ENCODE results near the gene CSH1.
"Not testable (repeated sequence)": the region's sequence is repeated elsewhere in the genome, so short reads cannot be mapped to it uniquely, and the experiment has no call there.

Gene CSH1

DNA sequence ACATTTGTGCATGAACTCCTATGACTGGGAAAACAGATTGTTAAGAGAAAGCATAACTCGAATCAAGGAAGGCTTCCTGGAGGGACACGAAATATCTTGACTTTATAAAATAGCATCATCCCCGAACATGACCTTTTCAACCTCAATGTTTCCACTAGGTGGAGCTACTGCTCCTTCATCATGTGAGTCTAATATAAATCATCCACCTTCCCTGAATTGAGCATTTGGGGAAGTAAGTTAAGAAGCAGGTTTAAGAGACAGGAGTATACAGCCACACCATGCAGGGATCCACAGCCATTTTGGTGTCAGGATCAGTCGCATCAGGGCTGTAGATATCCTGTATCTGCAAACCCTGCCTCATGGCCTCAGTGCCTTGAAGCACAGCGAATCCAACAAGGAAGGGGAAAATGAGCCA is 7.4 kb upstream of the CSH1 start:
- not testable (repeated sequence) for H3K36me3 ChIP-seq (ENCODE audit: insufficient read depth, low read length); H3K27ac ChIP-seq (ENCODE audit: low read length); H3K4me1 ChIP-seq (ENCODE audit: insufficient read depth, low read length); H3K79me2 ChIP-seq (ENCODE audit: insufficient read depth, low read length); H3K4me2 ChIP-seq (ENCODE audit: insufficient read depth, low read length); H3K4me3 ChIP-seq (ENCODE audit: low read depth in 1 of 2, low read length in 2 of 2); H4K20me1 ChIP-seq (ENCODE audit: insufficient read depth, low read length); H3K9ac ChIP-seq (ENCODE audit: low read depth, low read length); H2AFZ ChIP-seq (ENCODE audit: low read depth, low read length); H3K27me3 ChIP-seq (ENCODE audit: insufficient read depth, low read length, poor library complexity); H3K9me3 ChIP-seq (ENCODE audit: insufficient read depth, low read length, severe bottlenecking)
- peak; percentile 80 for ATAC-seq (ENCODE audit: insufficient read depth, low read depth)
- DNase-seq = peak; percentile 38
- TF ChIP-seq, protein P1, sequence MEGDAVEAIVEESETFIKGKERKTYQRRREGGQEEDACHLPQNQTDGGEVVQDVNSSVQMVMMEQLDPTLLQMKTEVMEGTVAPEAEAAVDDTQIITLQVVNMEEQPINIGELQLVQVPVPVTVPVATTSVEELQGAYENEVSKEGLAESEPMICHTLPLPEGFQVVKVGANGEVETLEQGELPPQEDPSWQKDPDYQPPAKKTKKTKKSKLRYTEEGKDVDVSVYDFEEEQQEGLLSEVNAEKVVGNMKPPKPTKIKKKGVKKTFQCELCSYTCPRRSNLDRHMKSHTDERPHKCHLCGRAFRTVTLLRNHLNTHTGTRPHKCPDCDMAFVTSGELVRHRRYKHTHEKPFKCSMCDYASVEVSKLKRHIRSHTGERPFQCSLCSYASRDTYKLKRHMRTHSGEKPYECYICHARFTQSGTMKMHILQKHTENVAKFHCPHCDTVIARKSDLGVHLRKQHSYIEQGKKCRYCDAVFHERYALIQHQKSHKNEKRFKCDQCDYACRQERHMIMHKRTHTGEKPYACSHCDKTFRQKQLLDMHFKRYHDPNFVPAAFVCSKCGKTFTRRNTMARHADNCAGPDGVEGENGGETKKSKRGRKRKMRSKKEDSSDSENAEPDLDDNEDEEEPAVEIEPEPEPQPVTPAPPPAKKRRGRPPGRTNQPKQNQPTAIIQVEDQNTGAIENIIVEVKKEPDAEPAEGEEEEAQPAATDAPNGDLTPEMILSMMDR (IDR thresholded peaks at IDR 0.05; ENCODE audit: borderline replicate concordance, extremely low read depth, low read length, poor library complexity, severe bottlenecking) = peak; percentile 45

DNA sequence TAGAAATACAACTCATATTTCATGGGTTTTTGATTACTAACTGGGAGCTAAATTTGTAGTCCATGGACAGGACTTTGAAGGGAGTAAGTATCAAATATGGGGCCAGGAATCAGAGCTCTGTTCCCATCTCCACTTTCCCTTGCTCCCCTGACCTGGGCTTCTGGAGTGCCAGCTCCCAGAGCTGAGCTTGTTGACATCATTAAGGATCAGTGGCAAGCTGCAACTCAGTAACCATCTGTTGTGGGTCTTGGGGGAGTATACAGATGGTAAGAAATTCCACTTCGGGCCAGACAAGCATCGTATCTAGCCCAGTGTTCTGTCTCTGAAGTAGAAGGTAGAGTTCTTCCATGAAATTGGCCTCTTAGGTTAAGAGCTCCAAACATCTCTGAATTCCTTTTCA is 5.6 kb upstream of the CSH1 start:
- H4K20me1 ChIP-seq (ENCODE audit: insufficient read depth, low read length); H3K9me3 ChIP-seq (ENCODE audit: insufficient read depth, low read length, severe bottlenecking): not testable (repeated sequence)

DNA sequence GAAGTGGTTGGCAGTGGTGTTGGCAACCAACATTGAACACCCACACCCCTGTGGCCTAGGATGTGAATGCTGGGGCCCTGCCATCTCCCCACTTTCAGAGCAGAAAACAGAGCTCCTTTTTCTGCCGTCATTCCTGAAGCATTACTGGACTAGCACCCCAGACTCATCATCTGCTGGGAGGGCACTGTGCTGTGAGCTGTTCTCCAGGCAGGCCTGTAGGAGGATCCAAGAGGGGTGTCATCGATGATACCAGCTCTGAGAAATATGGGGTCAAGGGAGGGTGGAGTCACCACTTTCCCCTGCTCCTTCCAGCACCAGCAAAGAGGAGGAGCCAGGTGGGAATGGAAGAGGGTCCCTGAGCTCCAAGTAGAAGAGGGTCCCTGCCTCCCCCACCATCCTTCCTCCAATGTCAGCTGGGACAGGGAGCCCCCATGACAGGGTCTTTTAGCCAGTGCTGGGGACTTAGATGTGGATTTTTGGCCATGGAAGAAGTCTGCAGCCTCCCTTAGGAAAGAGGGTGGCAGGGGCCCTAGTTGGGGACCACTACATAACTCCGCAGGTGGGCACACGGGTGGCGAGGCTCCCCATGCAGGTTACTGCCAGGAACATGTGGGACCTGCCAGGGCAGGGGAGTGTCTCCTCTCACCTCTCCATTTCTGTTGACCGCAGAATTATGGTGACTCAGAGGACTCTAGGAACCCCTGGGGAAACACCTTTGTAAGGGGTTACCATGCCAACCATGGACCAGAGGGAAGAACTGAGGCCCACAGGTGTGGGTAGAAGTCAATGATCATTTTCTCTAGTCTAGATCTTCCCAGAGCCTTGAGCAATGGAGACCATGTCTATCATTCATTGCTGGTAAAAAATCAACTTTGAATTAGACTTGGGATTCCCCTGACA is 2.8 kb upstream of the CSH1 start:
- DNase-seq; H3K79me2 ChIP-seq (ENCODE audit: insufficient read depth, low read length); H3K36me3 ChIP-seq (ENCODE audit: insufficient read depth, low read length): not testable (repeated sequence)

More for the DNA sequence above, 5.6 kb upstream of the CSH1 start:
- H3K79me2 ChIP-seq (ENCODE audit: insufficient read depth, low read length); H3K27me3 ChIP-seq (ENCODE audit: insufficient read depth, low read length, poor library complexity); H2AFZ ChIP-seq (ENCODE audit: low read depth, low read length); H3K36me3 ChIP-seq (ENCODE audit: insufficient read depth, low read length); DNase-seq; H3K4me2 ChIP-seq (ENCODE audit: insufficient read depth, low read length); H3K9ac ChIP-seq (ENCODE audit: low read depth, low read length); H3K27ac ChIP-seq (ENCODE audit: low read length); H3K4me1 ChIP-seq (ENCODE audit: insufficient read depth, low read length); ATAC-seq (ENCODE audit: insufficient read depth, low read depth); H3K4me3 ChIP-seq (ENCODE audit: low read depth in 1 of 2, low read length in 2 of 2): not testable (repeated sequence)

DNA sequence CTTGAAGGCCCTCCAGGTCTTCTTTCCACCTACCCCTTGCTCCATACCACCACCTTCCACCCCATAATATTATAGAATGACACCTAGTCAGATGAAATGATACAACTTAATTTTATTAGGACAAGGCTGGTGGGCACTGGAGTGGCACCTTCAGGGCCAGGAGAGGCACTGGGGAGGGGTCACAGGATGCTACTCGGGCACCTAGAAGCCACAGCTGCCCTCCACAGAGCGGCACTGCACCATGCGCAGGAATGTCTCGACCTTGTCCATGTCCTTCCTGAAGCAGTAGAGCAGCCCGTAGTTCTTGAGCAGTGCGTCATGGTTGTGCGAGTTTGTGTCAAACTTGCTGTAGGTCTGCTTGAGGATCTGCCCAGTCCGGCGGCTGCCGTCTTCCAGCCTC is 1.6 kb downstream of the CSH1 start:
- not testable (repeated sequence) for H3K27ac ChIP-seq (ENCODE audit: low read length); H3K4me2 ChIP-seq (ENCODE audit: insufficient read depth, low read length); H3K9ac ChIP-seq (ENCODE audit: low read depth, low read length); H3K79me2 ChIP-seq (ENCODE audit: insufficient read depth, low read length); H3K4me3 ChIP-seq (ENCODE audit: low read depth in 1 of 2, low read length in 2 of 2); ATAC-seq (ENCODE audit: insufficient read depth, low read depth); H2AFZ ChIP-seq (ENCODE audit: low read depth, low read length); H3K36me3 ChIP-seq (ENCODE audit: insufficient read depth, low read length); H3K27me3 ChIP-seq (ENCODE audit: insufficient read depth, low read length, poor library complexity); DNase-seq; H4K20me1 ChIP-seq (ENCODE audit: insufficient read depth, low read length); H3K9me3 ChIP-seq (ENCODE audit: insufficient read depth, low read length, severe bottlenecking); H3K4me1 ChIP-seq (ENCODE audit: insufficient read depth, low read length)

More for the DNA sequence above, 2.8 kb upstream of the CSH1 start:
- H3K9ac ChIP-seq (ENCODE audit: low read depth, low read length); H3K4me2 ChIP-seq (ENCODE audit: insufficient read depth, low read length); H3K27me3 ChIP-seq (ENCODE audit: insufficient read depth, low read length, poor library complexity); H3K9me3 ChIP-seq (ENCODE audit: insufficient read depth, low read length, severe bottlenecking); H3K27ac ChIP-seq (ENCODE audit: low read length); H3K4me1 ChIP-seq (ENCODE audit: insufficient read depth, low read length); H2AFZ ChIP-seq (ENCODE audit: low read depth, low read length); ATAC-seq (ENCODE audit: insufficient read depth, low read depth); H4K20me1 ChIP-seq (ENCODE audit: insufficient read depth, low read length); H3K4me3 ChIP-seq (ENCODE audit: low read depth in 1 of 2, low read length in 2 of 2): not testable (repeated sequence)

DNA sequence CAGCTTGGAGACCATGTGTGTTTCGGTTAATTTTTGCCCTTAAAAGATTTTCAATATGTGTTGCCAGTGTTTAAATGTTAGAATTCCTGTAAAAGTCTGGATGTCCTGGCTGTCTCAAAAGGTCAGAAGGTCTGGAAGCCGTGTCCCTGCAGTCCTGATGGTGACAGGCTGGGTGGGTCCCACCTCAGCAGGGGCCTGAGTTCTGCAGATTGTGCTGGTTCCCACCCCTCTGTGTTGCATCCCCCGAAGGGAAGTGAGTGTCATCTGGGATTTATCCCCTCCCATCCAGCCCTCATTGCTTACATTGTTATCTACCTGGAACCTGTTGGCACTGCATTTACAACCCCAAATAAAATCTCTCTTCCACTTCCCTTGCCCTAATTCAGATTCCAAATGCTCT is 2.4 kb downstream of the CSH1 start:
- not testable (repeated sequence) for H3K9ac ChIP-seq (ENCODE audit: low read depth, low read length); H3K79me2 ChIP-seq (ENCODE audit: insufficient read depth, low read length); H3K4me2 ChIP-seq (ENCODE audit: insufficient read depth, low read length); ATAC-seq (ENCODE audit: insufficient read depth, low read depth); H4K20me1 ChIP-seq (ENCODE audit: insufficient read depth, low read length); H3K4me1 ChIP-seq (ENCODE audit: insufficient read depth, low read length); H3K27ac ChIP-seq (ENCODE audit: low read length); H3K9me3 ChIP-seq (ENCODE audit: insufficient read depth, low read length, severe bottlenecking); H3K4me3 ChIP-seq (ENCODE audit: low read depth in 1 of 2, low read length in 2 of 2); H3K27me3 ChIP-seq (ENCODE audit: insufficient read depth, low read length, poor library complexity); H2AFZ ChIP-seq (ENCODE audit: low read depth, low read length); H3K36me3 ChIP-seq (ENCODE audit: insufficient read depth, low read length); DNase-seq

DNA sequence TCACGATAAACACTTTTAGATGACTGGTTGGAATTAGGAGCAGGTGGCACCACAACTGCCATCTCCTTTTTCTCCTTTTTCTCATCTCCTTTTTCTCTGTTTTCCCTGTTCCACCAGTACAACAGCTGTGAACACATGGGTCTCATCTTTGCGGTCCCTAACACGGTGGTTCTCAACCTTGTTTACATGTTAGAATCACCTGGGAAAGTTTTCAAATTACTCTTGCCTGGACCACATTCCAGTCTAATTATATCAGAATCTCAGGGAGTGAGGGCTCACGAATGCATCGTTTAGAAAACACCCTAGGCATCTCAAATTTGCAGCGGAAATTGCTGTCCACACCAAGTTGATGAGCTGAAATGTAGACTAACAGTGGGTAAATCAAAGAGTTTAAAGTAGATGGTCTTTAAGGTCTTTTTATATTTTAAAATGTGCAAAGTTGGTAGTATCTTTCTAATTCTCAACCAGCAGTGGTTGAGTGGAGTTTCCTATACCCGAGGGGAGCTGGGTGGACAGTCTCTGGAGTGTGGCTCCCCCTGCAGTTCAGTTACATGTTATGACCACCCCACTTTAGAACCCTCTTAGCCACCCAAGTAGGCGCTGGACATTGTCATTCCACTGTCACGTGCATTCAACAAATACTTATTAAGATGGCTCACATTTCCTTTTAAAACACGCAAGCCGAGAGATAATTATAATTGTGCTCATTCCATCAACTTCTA is 3.9 kb downstream of the CSH1 start:
- not testable (repeated sequence) for H4K20me1 ChIP-seq (ENCODE audit: insufficient read depth, low read length); ATAC-seq (ENCODE audit: insufficient read depth, low read depth); H3K36me3 ChIP-seq (ENCODE audit: insufficient read depth, low read length); H3K4me1 ChIP-seq (ENCODE audit: insufficient read depth, low read length); H3K27ac ChIP-seq (ENCODE audit: low read length); H3K9me3 ChIP-seq (ENCODE audit: insufficient read depth, low read length, severe bottlenecking); H3K4me2 ChIP-seq (ENCODE audit: insufficient read depth, low read length); H3K9ac ChIP-seq (ENCODE audit: low read depth, low read length); H3K4me3 ChIP-seq (ENCODE audit: low read depth in 1 of 2, low read length in 2 of 2); H2AFZ ChIP-seq (ENCODE audit: low read depth, low read length); H3K79me2 ChIP-seq (ENCODE audit: insufficient read depth, low read length); H3K27me3 ChIP-seq (ENCODE audit: insufficient read depth, low read length, poor library complexity); DNase-seq

Measured in DND-41 (cell line).